GM19023 (cell line): ENCODE data around the gene DPP7.

Experiments
- ATAC-seq: cut with Tn5 transposase; IDR thresholded peaks from one replicate; pipeline ENCODE4 v1.9.1; 2021; ENCODE audit warnings: mild to moderate bottlenecking, moderate library complexity; ENCODE audit not compliant: unreplicated experiment

DPP7 gene

GRCh38 chr9:137114613-137115393, at the start of gene DPP7:
Gene DPP7 (minus strand): TSS chr9:137114733. CDS start chr9:137114713, 20 bp downstream.
- ATAC-seq: peak; percentile 71

- no peak for ATAC-seq
Observed at GRCh38 chr9:137163805-137164204, 49.3 kb upstream of the DPP7 start.

- no peak for ATAC-seq
Observed at GRCh38 chr9:137163365-137163715, 48.8 kb upstream of the DPP7 start.

- ATAC-seq: no peak
Observed at GRCh38 chr9:137162505-137163364, 48.2 kb upstream of the DPP7 start.

GRCh38 chr9:137161558-137162486, 47.3 kb upstream of the DPP7 start:
- ATAC-seq: no peak

GRCh38 chr9:137160716-137161557, 46.4 kb upstream of the DPP7 start:
- no peak for ATAC-seq

- no peak for ATAC-seq
Observed at GRCh38 chr9:137160054-137160425, 45.5 kb upstream of the DPP7 start.

- no peak for ATAC-seq
Observed at GRCh38 chr9:137159105-137160053, 44.8 kb upstream of the DPP7 start.

GRCh38 chr9:137158625-137159024, 44.1 kb upstream of the DPP7 start:
- ATAC-seq: no peak

- ATAC-seq: no peak
Observed at GRCh38 chr9:137157618-137158415, 43.3 kb upstream of the DPP7 start.

- ATAC-seq: no peak
Observed at GRCh38 chr9:137156567-137157375, 42.2 kb upstream of the DPP7 start.

GRCh38 chr9:137152844-137153405, 38.4 kb upstream of the DPP7 start:
- no peak for ATAC-seq

GRCh38 chr9:137150617-137151457, 36.3 kb upstream of the DPP7 start:
- no peak for ATAC-seq

GRCh38 chr9:137149942-137150616, 35.5 kb upstream of the DPP7 start:
- ATAC-seq: no peak

GRCh38 chr9:137149363-137149762, 34.8 kb upstream of the DPP7 start:
- ATAC-seq: no peak

GRCh38 chr9:137148661-137149060, 34.1 kb upstream of the DPP7 start:
- no peak for ATAC-seq
